H1 (cell line): ENCODE data around the gene PITRM1. TPM values are rescaled to one million over a fixed set of nuclear protein-coding genes. Genes with fewer than 3 reads are reported as not detected.

Experiments
- CTCF ChIA-PET: fragments of 300-600 bp; sonication (Branson Sonifier 250); formaldehyde crosslinking; loops from one replicate; lab custom pipeline; 2021; ENCODE audit not compliant: partially characterized antibody; lab: Charles Lee
- POLR2A ChIA-PET: fragments of 300-600 bp; sonication (Branson Sonifier 250); formaldehyde crosslinking; loops from one replicate; lab custom pipeline; 2021; ENCODE audit warnings: inconsistent platforms; ENCODE audit not compliant: partially characterized antibody; lab: Charles Lee
- DNase-seq, 2 experiments: peaks; one replicate each; pipeline versions ENCODE4 v3.0.0 to v3.0.0-alpha.2; 2010 to 2022; ENCODE audit warnings: low spot score in 2 of 2, low read depth in 1 of 2, mixed read lengths in 1 of 2
- FAIRE-seq: peaks from 2 replicates; lab custom pipeline; 2011; peaks lifted over from hg19 to GRCh38; lab: Jason Lieb, UNC
- H2AFZ ChIP-seq: 2 replicates; pipeline ENCODE4 v1.8.1; 2012; ENCODE audit warnings: low read length, inconsistent platforms
- H2AK5ac ChIP-seq: 2 replicates; pipeline ENCODE4 v1.6.1; 2013; ENCODE audit warnings: low read depth, low read length
- H2BK120ac ChIP-seq: replicated peaks from 2 replicates; pipeline ENCODE3; 2013; ENCODE audit warnings: low read depth, low read length, inconsistent platforms
- H2BK12ac ChIP-seq: 2 replicates; pipeline ENCODE4 v1.6.1; 2013; ENCODE audit warnings: low read depth, low read length
- H2BK15ac ChIP-seq: 2 replicates; pipeline ENCODE4 v1.6.1; 2013; ENCODE audit warnings: low read length
- H2BK20ac ChIP-seq: 2 replicates; pipeline ENCODE4 v1.6.1; 2013; ENCODE audit warnings: low read length
- H2BK5ac ChIP-seq: 2 replicates; pipeline ENCODE4 v1.6.1; 2013; ENCODE audit warnings: low read depth, low read length
- H3K14ac ChIP-seq: 2 replicates; pipeline ENCODE4 v1.6.1; 2013; ENCODE audit warnings: inconsistent platforms; ENCODE audit not compliant: insufficient read length
- H3K18ac ChIP-seq: 2 replicates; pipeline ENCODE4 v1.6.1; 2013; ENCODE audit warnings: low read length; ENCODE audit errors: extremely low read depth
- H3K23ac ChIP-seq: 2 replicates; pipeline ENCODE4 v1.6.1; 2013; ENCODE audit warnings: inconsistent platforms; ENCODE audit not compliant: insufficient read length
- H3K23me2 ChIP-seq: 2 replicates; pipeline ENCODE4 v1.6.1; 2013; ENCODE audit warnings: low read depth, low read length
- H3K27ac ChIP-seq: 2 replicates; pipeline ENCODE4 v1.6.1; 2011; ENCODE audit warnings: low read depth, low read length, inconsistent platforms
- H3K27me3 ChIP-seq, 4 experiments: replicated peaks in 1 of 4; 1 replicate in 1 of 4; 2 replicates in 3 of 4; pipeline versions ENCODE4 v1.6.1 to v1.8.1; 2011 to 2013; ENCODE audit warnings: low read length in 3 of 4, mild to moderate bottlenecking in 3 of 4, inconsistent platforms in 2 of 4, mixed read lengths in 2 of 4, moderate library complexity in 1 of 4; ENCODE audit not compliant: control insufficient read depth in 3 of 4, insufficient read depth in 3 of 4; ENCODE audit errors: extremely low read depth in 1 of 4
- H3K36me3 ChIP-seq, 4 experiments: 2 replicates each; pipeline versions ENCODE4 v1.6.1 to v1.8.1; 2011 to 2013; ENCODE audit warnings: mild to moderate bottlenecking in 4 of 4, low read length in 3 of 4, moderate library complexity in 2 of 4, control low read depth in 1 of 4, inconsistent platforms in 1 of 4; ENCODE audit not compliant: insufficient read depth in 4 of 4, control insufficient read depth in 2 of 4
- H3K4ac ChIP-seq: replicated peaks from 2 replicates; pipeline ENCODE3; 2013; ENCODE audit warnings: low read length, low read depth, mixed read lengths, inconsistent platforms; ENCODE audit not compliant: insufficient read length
- H3K4me1 ChIP-seq, 4 experiments: replicated peaks in 1 of 4; 1 replicate in 1 of 4; 2 replicates in 3 of 4; pipeline versions ENCODE4 v1.6.1 to v1.8.1; 2011 to 2013; ENCODE audit warnings: low read length in 3 of 4, inconsistent platforms in 2 of 4, mixed read lengths in 1 of 4; ENCODE audit not compliant: insufficient read depth in 4 of 4, control insufficient read depth in 3 of 4
- H3K4me2 ChIP-seq, 2 experiments: 2 replicates each; pipeline versions ENCODE4 v1.6.1 to v1.8.1; 2011 to 2013; ENCODE audit warnings: low read depth in 2 of 2, low read length in 2 of 2, control low read depth in 1 of 2, inconsistent platforms in 1 of 2, mild to moderate bottlenecking in 1 of 2; ENCODE audit not compliant: insufficient read depth in 1 of 2
- H3K4me3 ChIP-seq, 4 experiments: fragments of 200-600, 300-600 bp in 1 of 4; sonication (generic), shearing (Covaris generic), sonication (Bioruptor Twin) in 1 of 4; 2 replicates each; pipeline versions ENCODE4 v1.5.1 to v1.8.1; 2011 to 2016; ENCODE audit warnings: low read length in 4 of 4, low read depth in 3 of 4, control low read depth in 2 of 4, inconsistent platforms in 2 of 4, mild to moderate bottlenecking in 2 of 4, mixed read lengths in 1 of 4, moderate library complexity in 1 of 4; ENCODE audit not compliant: insufficient read depth in 2 of 4; ENCODE audit errors: extremely low read depth in 1 of 4
- H3K56ac ChIP-seq: replicated peaks from 2 replicates; pipeline ENCODE3; 2013; ENCODE audit warnings: low read depth, mild to moderate bottlenecking, mixed read lengths, low read length, inconsistent platforms; ENCODE audit not compliant: insufficient read length
- H3K79me1 ChIP-seq: 2 replicates; pipeline ENCODE4 v1.6.1; 2013; ENCODE audit warnings: low read depth, low read length, control low read depth
- H3K79me2 ChIP-seq, 2 experiments: 2 replicates each; pipeline versions ENCODE4 v1.6.1 to v1.8.1; 2012 to 2013; ENCODE audit warnings: low read length in 2 of 2, mild to moderate bottlenecking in 2 of 2, inconsistent platforms in 1 of 2; ENCODE audit not compliant: insufficient read depth in 2 of 2, control insufficient read depth in 1 of 2
- H3K9ac ChIP-seq, 4 experiments: replicated peaks in 1 of 4; 1 replicate in 1 of 4; 2 replicates in 3 of 4; pipeline versions ENCODE4 v1.6.1 to v1.8.1; 2011 to 2013; ENCODE audit warnings: low read depth in 3 of 4, low read length in 3 of 4, control low read depth in 2 of 4, mild to moderate bottlenecking in 2 of 4, moderate library complexity in 2 of 4, inconsistent platforms in 1 of 4; ENCODE audit errors: extremely low read depth in 1 of 4
- H3K9me3 ChIP-seq, 2 experiments: 2 replicates each; pipeline versions ENCODE4 v1.6.1 to v1.8.1; 2012 to 2013; ENCODE audit warnings: mild to moderate bottlenecking in 2 of 2, moderate library complexity in 2 of 2, control low read depth in 1 of 2, inconsistent platforms in 1 of 2, low read depth in 1 of 2, low read length in 1 of 2, mixed read lengths in 1 of 2; ENCODE audit not compliant: insufficient read depth in 2 of 2
- H4K20me1 ChIP-seq, 2 experiments: replicated peaks in 1 of 2; 2 replicates each; pipeline versions ENCODE3 to v1.8.1; 2011 to 2013; ENCODE audit warnings: inconsistent platforms in 2 of 2, low read length in 2 of 2, mild to moderate bottlenecking in 1 of 2; ENCODE audit not compliant: insufficient read depth in 2 of 2, control insufficient read depth in 1 of 2
- H4K5ac ChIP-seq: 2 replicates; pipeline ENCODE4 v1.6.1; 2013; ENCODE audit warnings: low read length, low read depth, mixed read lengths, inconsistent platforms; ENCODE audit not compliant: insufficient read length
- H4K8ac ChIP-seq: 2 replicates; pipeline ENCODE4 v1.8.0; 2013; ENCODE audit warnings: mild to moderate bottlenecking, moderate library complexity, low read length, inconsistent platforms; ENCODE audit not compliant: insufficient read depth; ENCODE audit errors: extremely low read depth
- H4K91ac ChIP-seq: replicated peaks from 2 replicates; pipeline ENCODE3; 2013; ENCODE audit warnings: low read length, mixed read lengths, inconsistent platforms; ENCODE audit not compliant: insufficient read length
- CEBPB ChIP-seq: IDR thresholded peaks from 2 replicates; pipeline ENCODE4 v1.6.1; 2012; ENCODE audit warnings: low read depth, low read length
- RAD21 ChIP-seq, 2 experiments: IDR thresholded peaks in 1 of 2; conservative IDR thresholded peaks in 1 of 2; 2 replicates each; pipeline ENCODE4 v1.6.1; 2011; ENCODE audit warnings: low read depth in 2 of 2, low read length in 2 of 2, improper control_type of control experiment in 1 of 2, inconsistent platforms in 1 of 2, mild to moderate bottlenecking in 1 of 2, moderate library complexity in 1 of 2
- SP1 ChIP-seq: IDR thresholded peaks from 2 replicates; pipeline ENCODE4 v1.6.1; 2011; ENCODE audit warnings: low read depth, low read length
- TBP ChIP-seq: IDR thresholded peaks from 2 replicates; pipeline ENCODE4 v1.6.1; 2011; ENCODE audit warnings: low read depth, low read length, improper control_type of control experiment
- WGBS, 2 experiments: shearing (Covaris generic) in 1 of 2; methylation state at CpG; one replicate each; pipeline versions ENCODE4 v1.1.6 to v1.1.7; 2013 to 2015; ENCODE audit warnings: low lambda C conversion rate in 2 of 2, mixed read lengths in 2 of 2, inconsistent platforms in 1 of 2, low coverage in 1 of 2, missing lambda C conversion rate in 1 of 2; ENCODE audit not compliant: insufficient replicate concordance in 2 of 2, insufficient coverage in 1 of 2, insufficient read length in 1 of 2; ENCODE audit errors: extremely low coverage in 1 of 2, missing lambda C conversion rate in 1 of 2; 5-methylcytosine and 5-hydroxymethylcytosine counted together
- polyA plus RNA-seq, 7 experiments: library from polyadenylated mRNA; depleted of rRNA in 3 of 7; stranded (reverse) in 5 of 7; unstranded in 2 of 7; fragments of >200 nt in 5 of 7; fragments of 200-250 nt in 2 of 7; gene quantifications; 1 replicate in 5 of 7; 2 replicates in 1 of 7; 4 replicates in 1 of 7; pipeline versions ENCODE4 v1.2.1 to v1.2.3, GENCODE V29; 2011 to 2013; ENCODE audit warnings: missing spikeins in 2 of 7, mixed read lengths in 2 of 7
- total RNA-seq: library from RNA; stranded (reverse); fragmentation: NEBNext Ultra II Directional; extraction: Animal tissue kit (Norgen Biotek cat#: 25700); gene quantifications from 2 replicates; pipeline ENCODE4 v1.2.1, GENCODE V29; 2021

PITRM1 gene
- total and polyA plus RNA-seq, 2 of the 8 experiments (the other 6 are each of a cell fraction or from before 2014, with no cell fraction given), result 18.6 to 31.5 TPM

DNA sequence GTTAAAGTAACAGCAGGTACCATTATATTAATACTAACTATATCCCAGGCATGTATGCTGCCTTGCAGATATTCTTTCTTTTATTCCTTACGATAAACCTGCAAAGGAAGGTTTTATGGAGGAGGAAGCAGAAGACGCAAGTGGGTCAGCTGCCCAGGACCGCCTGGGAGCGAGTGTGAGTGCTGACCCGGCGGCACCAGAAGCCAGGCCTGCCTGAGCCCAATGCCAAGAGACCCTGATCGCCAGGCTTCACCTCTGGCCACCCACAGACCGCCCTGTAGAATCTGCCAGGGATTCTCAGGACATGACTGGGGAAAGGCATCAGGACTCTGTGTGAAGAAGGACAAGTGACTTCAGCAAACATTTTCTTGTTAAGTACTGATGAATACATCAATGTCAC is 26.3 kb downstream of the PITRM1 start:
- Histone ChIP-seq H4K91ac (no peak overlapping the region), H2BK15ac (no peak overlapping the region), H3K18ac (no peak overlapping the region), H3K23ac (no peak overlapping the region), H3K36me3 (peaks cover 2 to 28% (median 10%) of the 10 kb centered on the region in 4 experiments; a peak in 5 of 8 replicates), H3K79me2 (no peaks in the 10 kb centered on the region), H4K8ac (no peak overlapping the region), H4K5ac (no peak overlapping the region), H3K27me3 (no peaks in the 10 kb centered on the region), H2BK20ac (no peak overlapping the region), H2AK5ac (no peak overlapping the region), H3K9ac (no peak overlapping the region), H2BK5ac (no peak overlapping the region), H3K56ac (no peak overlapping the region), H3K9me3 (no peaks in the 10 kb centered on the region), H4K20me1 (peaks cover 0 to 2% of the 10 kb centered on the region in 2 experiments), H3K79me1 (no peaks in the 10 kb centered on the region), H3K4me3 (no peak overlapping the region), H3K4me2 (no peak overlapping the region), H2BK120ac (no peak overlapping the region), H3K4ac (no peak overlapping the region), H3K27ac (no peak overlapping the region), H3K4me1 (no peaks in the 10 kb centered on the region), H2BK12ac (no peak overlapping the region), H3K14ac (no peak overlapping the region), H2AFZ (no peak overlapping the region), H3K23me2 (no peaks in the 10 kb centered on the region)
- POLR2A ChIA-PET, result interaction anchor here (0.8 to 1.3 kb wide), 2 partner anchors 9 to 23 kb away, joined by 4 to 7 read pairs; no protein-coding TSS in a partner anchor
- CTCF ChIA-PET, result no interaction called here
- no peak for DNase-seq
- no peak for FAIRE-seq
- 86% methylated on average over 6 of the region's 8 CpGs; no CpG with 5 or more reads in 1 of the 2 experiments for WGBS, 2 experiments
- TF ChIP-seq SP1 (no peak), TBP (no peak), RAD21 (IDR thresholded peaks at IDR 0.05 in 1 of 2, conservative IDR thresholded peaks at IDR 0.05 in 1 of 2; ENCODE audit: low read depth in 2 of 2, low read length in 2 of 2) (no peak), CEBPB (no peak)
